CD4-positive, alpha-beta T cell treated with Interleukin-12 subunit alpha and Interleukin-12 subunit beta, for 1 hour (primary cell): ENCODE results near the gene DLG2.

Experiments
- DNase-seq: peaks from one replicate; pipeline ENCODE4 v3.0.0-alpha.2; 2020

The DLG2 gene

GRCh38 chr11:83941050-83941449, 1686.1 kb downstream of the DLG2 start:
- DNase-seq, result no peak

- no peak for DNase-seq
Measured at GRCh38 chr11:83938148-83938547, 1689.0 kb downstream of the DLG2 start.

- no peak for DNase-seq
Measured at GRCh38 chr11:83933008-83933407, 1694.1 kb downstream of the DLG2 start.

- no peak for DNase-seq
Measured at GRCh38 chr11:83927422-83927821, 1699.7 kb downstream of the DLG2 start.

- DNase-seq, result no peak
Measured at GRCh38 chr11:83924795-83925542, 1702.2 kb downstream of the DLG2 start.

GRCh38 chr11:83923961-83924360, 1703.2 kb downstream of the DLG2 start:
- no peak for DNase-seq

GRCh38 chr11:83922953-83923352, 1704.2 kb downstream of the DLG2 start:
- no peak for DNase-seq

- DNase-seq, result no peak
Measured at GRCh38 chr11:83922318-83922717, 1704.8 kb downstream of the DLG2 start.

GRCh38 chr11:83921447-83922192, 1705.5 kb downstream of the DLG2 start:
- DNase-seq, result no peak

GRCh38 chr11:83918476-83918875, 1708.7 kb downstream of the DLG2 start:
- DNase-seq, result no peak

GRCh38 chr11:83914995-83915394, 1712.1 kb downstream of the DLG2 start:
- no peak for DNase-seq

GRCh38 chr11:83909579-83910534, 1717.3 kb downstream of the DLG2 start:
- no peak for DNase-seq

GRCh38 chr11:83908298-83908856, 1718.8 kb downstream of the DLG2 start:
- DNase-seq, result no peak

- DNase-seq, result no peak
Measured at GRCh38 chr11:83895516-83895915, 1731.6 kb downstream of the DLG2 start.

- DNase-seq, result no peak
Measured at GRCh38 chr11:83881428-83881827, 1745.7 kb downstream of the DLG2 start.

GRCh38 chr11:83871054-83871453, 1756.1 kb downstream of the DLG2 start:
- no peak for DNase-seq

GRCh38 chr11:83866655-83867054, 1760.5 kb downstream of the DLG2 start:
- DNase-seq, result no peak

- DNase-seq, result no peak
Measured at GRCh38 chr11:83865636-83866461, 1761.3 kb downstream of the DLG2 start.

GRCh38 chr11:83864412-83865057, 1762.6 kb downstream of the DLG2 start:
- DNase-seq, result no peak

- DNase-seq, result no peak
Measured at GRCh38 chr11:83863272-83863671, 1763.9 kb downstream of the DLG2 start.

GRCh38 chr11:83862691-83863090, 1764.5 kb downstream of the DLG2 start:
- no peak for DNase-seq
